Heart left ventricle (tissue), 13 donors: ENCODE data around the gene ZNF524.

ENCODE experiments used
- POLR2A ChIP-seq, 2 donors: fragments of 450-650 bp; IDR thresholded peaks; one replicate each; pipeline ENCODE4 v1.6.1; 2017; ENCODE audit warnings: antibody characterized with exemption in 2 of 2, mild to moderate bottlenecking in 2 of 2, moderate library complexity in 2 of 2
- TF ChIP-seq, protein P1 (sequence below), 12 donors: fragments of 200-600 bp; sonication (generic) in 4 of 12; IDR thresholded peaks; one replicate each; pipeline versions ENCODE4 v1.5.0 to v1.8.0; 2018 to 2022; ENCODE audit warnings: antibody characterized with exemption in 12 of 12, mild to moderate bottlenecking in 5 of 12
- donor health status: ischemic (EF 13 %, LVEDD 7.1; RV severe dilation, severe dysfunction).
- donor health status: DM: no; HTN: yes; CAD: no.
- donor health status: DM: no; HTN: no; CAD: no.
- donor health status: ischemic (EF 25% LVEDD 6.9; RV normal size, moderate dysfunction).
- donor health status: ischemic (EF 25% LVEDD 5.7; RV mildly dilated, moderate dysfunction).
- donor health status: ischemic (EF 35%, LVEDD 5.7; RV mildly dilated, moderate dysfunction).
- donor health status: nonischemic (EF 11% LVEDD 7.7; RV severe dilation, severe dysfunction).
- donor health status: DM: yes; HTN: yes; CAD: no.
- donor health status: PGD.
- donor health status: ischemic (EF 29% LVEDD 5.4; RV normal size, mild dysfunction).
- donor health status: nonischemic (EF 23%, LVEDD 6.1; RV moderate dilation, normal function).

DNA sequence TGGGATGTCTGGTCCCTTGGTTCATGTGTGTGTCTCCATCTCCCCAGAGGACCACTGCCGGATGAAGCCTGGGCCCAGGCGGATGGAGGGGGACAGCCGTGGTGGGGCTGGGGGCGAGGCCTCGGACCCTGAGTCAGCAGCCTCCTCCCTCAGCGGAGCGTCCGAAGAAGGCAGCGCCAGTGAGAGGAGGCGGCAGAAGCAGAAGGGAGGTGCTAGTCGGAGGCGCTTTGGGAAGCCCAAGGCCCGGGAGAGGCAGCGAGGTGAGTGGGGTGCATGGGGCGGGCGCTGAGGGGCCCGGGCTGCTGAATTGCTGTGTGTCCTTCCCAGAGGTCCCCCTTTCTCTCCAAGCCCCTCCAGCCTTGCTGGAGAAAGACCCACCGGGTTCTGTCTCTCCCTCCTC lies 51.1 kb downstream of the ZNF524 start:
- TF ChIP-seq, protein P1, sequence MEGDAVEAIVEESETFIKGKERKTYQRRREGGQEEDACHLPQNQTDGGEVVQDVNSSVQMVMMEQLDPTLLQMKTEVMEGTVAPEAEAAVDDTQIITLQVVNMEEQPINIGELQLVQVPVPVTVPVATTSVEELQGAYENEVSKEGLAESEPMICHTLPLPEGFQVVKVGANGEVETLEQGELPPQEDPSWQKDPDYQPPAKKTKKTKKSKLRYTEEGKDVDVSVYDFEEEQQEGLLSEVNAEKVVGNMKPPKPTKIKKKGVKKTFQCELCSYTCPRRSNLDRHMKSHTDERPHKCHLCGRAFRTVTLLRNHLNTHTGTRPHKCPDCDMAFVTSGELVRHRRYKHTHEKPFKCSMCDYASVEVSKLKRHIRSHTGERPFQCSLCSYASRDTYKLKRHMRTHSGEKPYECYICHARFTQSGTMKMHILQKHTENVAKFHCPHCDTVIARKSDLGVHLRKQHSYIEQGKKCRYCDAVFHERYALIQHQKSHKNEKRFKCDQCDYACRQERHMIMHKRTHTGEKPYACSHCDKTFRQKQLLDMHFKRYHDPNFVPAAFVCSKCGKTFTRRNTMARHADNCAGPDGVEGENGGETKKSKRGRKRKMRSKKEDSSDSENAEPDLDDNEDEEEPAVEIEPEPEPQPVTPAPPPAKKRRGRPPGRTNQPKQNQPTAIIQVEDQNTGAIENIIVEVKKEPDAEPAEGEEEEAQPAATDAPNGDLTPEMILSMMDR (IDR thresholded peaks at IDR 0.05), result no peak
- no peak for TF ChIP-seq POLR2A (IDR thresholded peaks at IDR 0.05)
